GM12878 (cell line): ENCODE data around the gene SEC22B. TPM values are rescaled to one million over a fixed set of nuclear protein-coding genes. Genes with fewer than 3 reads are reported as not detected.
"Not testable (repeated sequence)": the region's sequence is repeated elsewhere in the genome, so short reads cannot be mapped to it uniquely, and the experiment has no call there.

Experiments
- ATAC-seq: fragments of 200-7000 bp; cut with Tn5 transposase; 3 replicates; pipeline ENCODE4 v1.9.1; 2020; ENCODE audit warnings: mild to moderate bottlenecking, moderate library complexity
- BruUV-seq: library from RNA; stranded (reverse); fragments of 400-500 nt; replicated peaks from 2 replicates; lab custom pipeline; 2021; lab: Mats Ljungman, UMichigan
- CTCF ChIA-PET: fragments of 300-600 bp; sonication (Branson Sonifier 250); formaldehyde crosslinking; extraction: SDS; loops from one replicate; lab custom pipeline; 2021; ENCODE audit warnings: inconsistent platforms; lab: Yijun Ruan, JAX
- POLR2A ChIA-PET: fragments of 350-600 bp; formaldehyde crosslinking; extraction: SDS; loops from one replicate; lab custom pipeline; 2021; ENCODE audit warnings: inconsistent platforms; lab: Charles Lee
- RAD21 ChIA-PET: fragments of 300-600 bp; sonication (Branson Sonifier 250); formaldehyde crosslinking; loops from one replicate; lab custom pipeline; 2023; ENCODE audit warnings: antibody characterized with exemption; ENCODE audit not compliant: unreplicated experiment; lab: Charles Lee
- SMC1A ChIA-PET: fragments of 300-600 bp; sonication (Branson Sonifier 250); formaldehyde crosslinking; loops from one replicate; lab custom pipeline; 2023; ENCODE audit not compliant: unreplicated experiment, uncharacterized antibody; lab: Charles Lee
- DNase-seq: peaks from one replicate; pipeline ENCODE4 v3.0.0-alpha.2; 2011; ENCODE audit warnings: low read depth, low spot score
- FAIRE-seq: peaks from 3 replicates; lab custom pipeline; 2011; peaks lifted over from hg19 to GRCh38; lab: Jason Lieb, UNC
- H2AFZ ChIP-seq: 2 replicates; pipeline ENCODE4 v1.6.0; 2011; ENCODE audit warnings: low read depth, low read length, control low read depth; ENCODE audit not compliant: control insufficient read depth
- H3K27ac ChIP-seq: 2 replicates; pipeline ENCODE4 v1.5.1; 2011; ENCODE audit warnings: control low read depth; ENCODE audit not compliant: control insufficient read depth, insufficient read depth
- H3K27me3 ChIP-seq, 2 experiments: replicated peaks in 1 of 2; 2 replicates each; pipeline versions ENCODE4 v1.6.0 to v1.6.1; 2011; ENCODE audit warnings: low read length in 1 of 2; ENCODE audit not compliant: control insufficient read depth in 2 of 2, insufficient read depth in 2 of 2
- H3K36me3 ChIP-seq, 2 experiments: 2 replicates each; pipeline ENCODE4 v1.5.1; 2011; ENCODE audit warnings: low read length in 1 of 2; ENCODE audit not compliant: control insufficient read depth in 2 of 2, insufficient read depth in 2 of 2
- H3K4me1 ChIP-seq: 2 replicates; pipeline ENCODE4 v1.6.1; 2011; ENCODE audit warnings: mild to moderate bottlenecking, low read length, moderate library complexity, mixed read lengths; ENCODE audit not compliant: control insufficient read depth, insufficient read depth
- H3K4me2 ChIP-seq: 2 replicates; pipeline ENCODE4 v1.6.0; 2011; ENCODE audit warnings: control low read depth; ENCODE audit not compliant: control insufficient read depth, insufficient read depth
- H3K4me3 ChIP-seq: fragments of 200-600 bp; sonication (generic); 2 replicates; pipeline ENCODE4 v1.5.1; 2016
- H3K79me2 ChIP-seq: 2 replicates; pipeline ENCODE4 v1.6.0; 2011; ENCODE audit warnings: low read length; ENCODE audit not compliant: control insufficient read depth, insufficient read depth
- H3K9ac ChIP-seq: 2 replicates; pipeline ENCODE4 v1.8.0; 2011; ENCODE audit warnings: low read length, control low read depth, mixed read lengths; ENCODE audit not compliant: control insufficient read depth, insufficient read depth
- H3K9me3 ChIP-seq: replicated peaks from 3 replicates; pipeline ENCODE4 v1.5.1; 2011; ENCODE audit warnings: mild to moderate bottlenecking, low read length; ENCODE audit not compliant: control insufficient read depth, insufficient read depth
- H4K20me1 ChIP-seq: 2 replicates; pipeline ENCODE4 v1.6.0; 2011; ENCODE audit not compliant: control insufficient read depth, insufficient read depth
- MEF2B ChIP-seq: fragments of 450-650 bp; IDR thresholded peaks from 2 replicates; pipeline ENCODE4 v1.6.1; 2018; ENCODE audit warnings: mild to moderate bottlenecking, moderate library complexity; ENCODE audit not compliant: partially characterized antibody, poor library complexity, severe bottlenecking
- WGBS: methylation state at CpG from one replicate; pipeline ENCODE4 v1.1.6; 2016; ENCODE audit warnings: low lambda C conversion rate; ENCODE audit not compliant: insufficient replicate concordance, insufficient coverage; ENCODE audit errors: missing lambda C conversion rate; 5-methylcytosine and 5-hydroxymethylcytosine counted together
- in situ Hi-C: fragments of 300-500 bp; cut with MboI; formaldehyde crosslinking; loops from 9 replicates; pipeline ENCODE4 v1.14.3; 2018; ENCODE audit warnings: mixed read lengths
- intact Hi-C: fragments of 100-400 bp; cut with micrococcal nuclease; formaldehyde crosslinking; loops from one replicate; pipeline ENCODE4 v1.14.2; 2022; ENCODE audit not compliant: unreplicated experiment
- polyA plus RNA-seq, 11 experiments: library from polyadenylated mRNA; depleted of rRNA in 4 of 11; unstranded in 6 of 11; stranded (reverse) in 5 of 11; fragments of >200 nt; fragmentation: Nextera tagmentation in 4 of 11; fragmentation: Illumina TruSeq in 1 of 11; extraction: Ambion mirVana in 4 of 11; extraction: Trizol in 1 of 11; gene quantifications; 1 replicate in 1 of 11; 2 replicates in 10 of 11; pipeline versions ENCODE4 v1.2.1 to v1.2.3, GENCODE V29; 2011 to 2016; ENCODE audit warnings: inconsistent platforms in 2 of 11, missing spikeins in 2 of 11, low read depth in 1 of 11
- total RNA-seq, 4 experiments: library from RNA; depleted of rRNA in 3 of 4; stranded (reverse); fragments of >200 nt in 3 of 4; fragmentation: Illumina TruSeq in 1 of 4; extraction: Trizol in 1 of 4; gene quantifications; 2 replicates each; pipeline versions ENCODE4 v1.2.1 to v1.2.3, GENCODE V29; 2013 to 2021

The SEC22B gene
- total and polyA plus RNA-seq, 10 of the 15 experiments (the other 5 are each of a cell fraction or from before 2014, with no cell fraction given): 19.8 to 41.5 (median 27.7) TPM

DNA sequence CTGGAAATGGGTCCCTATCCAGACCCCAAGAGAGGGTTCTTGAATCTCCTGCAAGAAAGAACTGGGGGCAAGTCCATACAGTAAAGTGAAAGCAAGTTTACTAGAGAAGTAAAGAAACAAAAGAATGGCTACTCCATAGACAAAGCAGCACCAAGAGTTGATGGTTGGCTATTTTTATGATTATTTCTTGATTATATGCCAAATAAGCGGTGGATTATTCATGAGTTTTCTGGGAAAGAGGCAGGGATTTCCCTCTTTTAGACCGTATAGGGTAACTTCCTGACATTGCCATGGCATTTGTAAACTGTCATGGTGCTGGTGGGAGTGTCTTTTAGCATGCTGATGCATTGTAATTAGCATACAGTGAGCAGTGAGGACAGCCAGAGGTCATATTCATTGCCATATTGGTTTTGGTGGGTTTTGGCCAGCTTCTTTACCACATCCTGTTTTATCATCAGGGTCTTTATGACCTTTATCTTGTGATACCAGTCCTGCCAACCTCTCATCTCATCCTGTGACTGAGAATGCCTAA lies 5.9 kb upstream of the SEC22B start:
- H3K27ac ChIP-seq, in situ Hi-C loops, H3K79me2 ChIP-seq, H3K4me1 ChIP-seq, RAD21 ChIA-PET, FAIRE-seq, intact Hi-C loops, SMC1A ChIA-PET, CTCF ChIA-PET, BruUV-seq, H2AFZ ChIP-seq, H3K27me3 ChIP-seq, H3K9ac ChIP-seq, DNase-seq, H3K36me3 ChIP-seq, H4K20me1 ChIP-seq, H3K9me3 ChIP-seq, POLR2A ChIA-PET, H3K4me2 ChIP-seq, H3K4me3 ChIP-seq, ATAC-seq: not testable (repeated sequence)
- WGBS: 23% methylated on average over 2 of the region's 2 CpGs

DNA sequence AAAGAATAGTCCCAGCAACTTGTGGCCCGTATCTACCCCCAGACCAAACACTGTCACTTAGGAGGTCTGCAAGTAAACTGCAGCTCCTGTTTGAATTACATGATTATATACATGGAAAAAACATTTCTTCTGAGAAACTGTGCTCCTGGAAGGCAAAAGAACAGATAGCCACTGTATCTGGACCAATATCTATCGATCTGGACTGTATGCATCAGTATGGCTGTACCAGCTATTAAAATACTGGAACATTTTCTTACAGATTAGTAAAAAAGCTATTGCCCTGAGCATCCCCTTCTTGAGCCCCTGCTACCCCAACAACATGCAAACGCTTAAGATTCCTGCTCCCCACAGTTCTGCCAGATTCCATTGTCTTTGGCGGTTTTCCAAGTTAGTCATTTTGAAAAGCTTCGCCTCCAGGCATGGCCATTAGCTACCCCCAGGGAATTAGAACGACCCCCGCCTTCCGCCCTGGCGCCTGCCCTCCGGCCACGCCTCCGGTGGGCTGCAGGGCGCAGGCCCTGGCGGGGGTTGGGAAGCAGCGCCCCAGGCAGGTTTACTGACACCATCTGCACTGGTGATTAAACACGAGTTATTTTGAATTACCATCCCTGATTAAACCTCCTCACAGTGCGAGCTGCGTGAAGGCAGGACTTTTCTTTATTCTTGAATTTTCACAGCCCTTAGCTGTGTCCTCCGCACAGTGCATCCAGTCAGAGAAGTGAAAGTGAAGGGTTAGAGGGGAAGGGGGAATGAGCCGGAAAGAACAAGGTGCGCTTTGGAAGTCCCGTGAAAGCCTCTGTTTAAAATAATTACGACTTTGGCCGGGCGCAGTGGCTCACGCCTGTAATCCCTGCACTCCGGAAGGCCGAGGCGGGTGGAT lies 3.7 kb upstream of the SEC22B start:
- SMC1A ChIA-PET, DNase-seq, H3K36me3 ChIP-seq, RAD21 ChIA-PET, H3K4me3 ChIP-seq, intact Hi-C loops, H3K9me3 ChIP-seq, H3K9ac ChIP-seq, in situ Hi-C loops, CTCF ChIA-PET, H3K27me3 ChIP-seq, POLR2A ChIA-PET, H3K4me1 ChIP-seq, BruUV-seq, H4K20me1 ChIP-seq, H3K27ac ChIP-seq, FAIRE-seq, H3K4me2 ChIP-seq, H2AFZ ChIP-seq: not testable (repeated sequence)
- peak; percentile 39 for TF ChIP-seq MEF2B
- peak; percentile 25 for ATAC-seq
- H3K79me2 ChIP-seq: peaks cover 14% of the 10 kb centered on the region
- WGBS: 22% methylated on average over 19 of the region's 29 CpGs
